Fibroblast of villous mesenchyme (primary cell): ENCODE results near the gene SLC9C1. TPM values are rescaled to one million over a fixed set of nuclear protein-coding genes. Genes with fewer than 3 reads are reported as not detected.

Source experiments
- DNase-seq: peaks from one replicate; pipeline ENCODE4 v3.0.0-alpha.2; 2010; ENCODE audit warnings: low read depth
- H3K4me3 ChIP-seq: 2 replicates; pipeline ENCODE4 v1.5.1; 2011; ENCODE audit warnings: low read depth, mild to moderate bottlenecking, low read length
- total RNA-seq: library from RNA; depleted of rRNA; stranded (reverse); fragments of >200 nt; gene quantifications from 2 replicates; pipeline ENCODE4 v1.2.3, GENCODE V29; 2012
- TF ChIP-seq, protein P1 (sequence below): IDR thresholded peaks from 2 replicates; pipeline ENCODE4 v1.5.1; 2012; ENCODE audit warnings: low read depth, mild to moderate bottlenecking, low read length; ENCODE audit not compliant: insufficient read depth

The SLC9C1 gene
- total RNA-seq, 1 donor: not detected

DNA sequence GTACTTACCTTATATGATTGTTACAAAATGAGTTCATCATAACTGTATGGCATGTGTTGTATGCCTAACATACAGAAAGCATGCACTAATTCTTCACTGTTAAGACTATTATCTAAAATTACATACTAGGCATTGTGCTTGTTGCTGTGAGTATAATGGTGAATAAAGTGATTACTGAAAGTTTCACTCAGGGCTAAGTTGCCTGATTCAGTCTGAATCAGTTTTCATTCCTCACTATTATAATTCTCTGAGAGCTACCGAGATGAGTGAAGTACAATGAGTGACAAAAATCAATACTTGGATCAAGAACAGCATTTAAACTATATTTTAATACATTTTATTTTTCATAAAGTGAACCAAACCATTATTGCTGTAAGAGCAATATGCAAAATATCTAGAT lies 153.4 kb downstream of the SLC9C1 start:
- DNase-seq: no peak
- no peak overlapping the region for H3K4me3 ChIP-seq
- TF ChIP-seq, protein P1, sequence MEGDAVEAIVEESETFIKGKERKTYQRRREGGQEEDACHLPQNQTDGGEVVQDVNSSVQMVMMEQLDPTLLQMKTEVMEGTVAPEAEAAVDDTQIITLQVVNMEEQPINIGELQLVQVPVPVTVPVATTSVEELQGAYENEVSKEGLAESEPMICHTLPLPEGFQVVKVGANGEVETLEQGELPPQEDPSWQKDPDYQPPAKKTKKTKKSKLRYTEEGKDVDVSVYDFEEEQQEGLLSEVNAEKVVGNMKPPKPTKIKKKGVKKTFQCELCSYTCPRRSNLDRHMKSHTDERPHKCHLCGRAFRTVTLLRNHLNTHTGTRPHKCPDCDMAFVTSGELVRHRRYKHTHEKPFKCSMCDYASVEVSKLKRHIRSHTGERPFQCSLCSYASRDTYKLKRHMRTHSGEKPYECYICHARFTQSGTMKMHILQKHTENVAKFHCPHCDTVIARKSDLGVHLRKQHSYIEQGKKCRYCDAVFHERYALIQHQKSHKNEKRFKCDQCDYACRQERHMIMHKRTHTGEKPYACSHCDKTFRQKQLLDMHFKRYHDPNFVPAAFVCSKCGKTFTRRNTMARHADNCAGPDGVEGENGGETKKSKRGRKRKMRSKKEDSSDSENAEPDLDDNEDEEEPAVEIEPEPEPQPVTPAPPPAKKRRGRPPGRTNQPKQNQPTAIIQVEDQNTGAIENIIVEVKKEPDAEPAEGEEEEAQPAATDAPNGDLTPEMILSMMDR: no peak

DNA sequence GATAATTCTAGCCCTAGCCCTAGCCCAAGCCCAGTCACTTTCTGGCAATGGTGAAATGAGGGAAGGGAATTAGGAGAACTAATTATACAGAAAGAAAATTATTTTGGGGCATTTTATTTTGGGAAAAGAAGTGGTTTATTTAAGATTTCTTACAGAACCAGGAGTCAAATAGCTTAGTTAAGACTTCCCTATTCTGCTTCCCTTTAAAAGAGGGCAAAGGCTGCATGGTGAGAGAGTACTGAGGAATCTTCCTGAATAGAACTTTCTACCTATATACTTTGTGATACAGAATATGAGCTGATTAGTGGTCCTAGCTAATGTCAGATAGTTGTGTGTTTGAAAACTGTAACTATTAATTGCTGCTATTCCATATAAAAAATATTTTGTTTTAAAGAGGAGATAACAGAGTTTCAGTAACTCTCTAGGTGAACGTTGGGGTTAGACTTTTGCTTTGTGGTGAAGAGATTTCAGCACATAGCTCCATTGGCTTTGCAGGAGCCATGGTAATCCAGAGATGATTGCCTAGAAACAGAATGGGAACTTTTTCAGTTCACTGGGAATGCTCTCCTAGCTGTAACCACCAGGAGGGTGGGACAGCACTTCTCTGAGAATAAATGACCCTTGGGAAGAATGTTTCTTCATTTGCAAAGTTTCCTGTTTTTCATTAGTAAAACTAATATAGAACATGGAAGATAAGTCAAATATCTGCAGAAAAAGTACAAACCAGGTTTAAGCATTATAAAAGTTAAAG lies 155.6 kb downstream of the SLC9C1 start:
- H3K4me3 ChIP-seq: no peak overlapping the region
- TF ChIP-seq, protein P1: no peak
- no peak for DNase-seq

DNA sequence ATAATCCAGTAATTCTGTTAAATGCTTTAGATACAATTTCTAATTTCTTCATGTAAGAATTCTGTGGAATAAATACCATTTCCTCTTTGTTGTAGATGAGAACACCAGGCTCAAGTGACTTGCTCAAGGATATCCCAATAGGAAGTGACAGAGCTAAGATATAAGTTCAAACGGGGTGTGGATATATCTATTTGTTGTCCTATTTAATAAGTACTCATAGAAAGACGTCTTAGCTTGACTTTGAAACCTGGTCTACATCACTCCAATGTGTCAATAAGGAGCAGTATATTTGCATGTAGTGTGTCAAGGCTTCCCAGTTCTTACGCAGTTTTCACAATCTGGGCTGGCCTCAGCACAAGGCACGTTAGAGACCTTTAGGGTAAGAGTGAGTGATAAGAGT lies 156.2 kb downstream of the SLC9C1 start:
- TF ChIP-seq, protein P1: no peak
- no peak overlapping the region for H3K4me3 ChIP-seq
- DNase-seq: no peak

DNA sequence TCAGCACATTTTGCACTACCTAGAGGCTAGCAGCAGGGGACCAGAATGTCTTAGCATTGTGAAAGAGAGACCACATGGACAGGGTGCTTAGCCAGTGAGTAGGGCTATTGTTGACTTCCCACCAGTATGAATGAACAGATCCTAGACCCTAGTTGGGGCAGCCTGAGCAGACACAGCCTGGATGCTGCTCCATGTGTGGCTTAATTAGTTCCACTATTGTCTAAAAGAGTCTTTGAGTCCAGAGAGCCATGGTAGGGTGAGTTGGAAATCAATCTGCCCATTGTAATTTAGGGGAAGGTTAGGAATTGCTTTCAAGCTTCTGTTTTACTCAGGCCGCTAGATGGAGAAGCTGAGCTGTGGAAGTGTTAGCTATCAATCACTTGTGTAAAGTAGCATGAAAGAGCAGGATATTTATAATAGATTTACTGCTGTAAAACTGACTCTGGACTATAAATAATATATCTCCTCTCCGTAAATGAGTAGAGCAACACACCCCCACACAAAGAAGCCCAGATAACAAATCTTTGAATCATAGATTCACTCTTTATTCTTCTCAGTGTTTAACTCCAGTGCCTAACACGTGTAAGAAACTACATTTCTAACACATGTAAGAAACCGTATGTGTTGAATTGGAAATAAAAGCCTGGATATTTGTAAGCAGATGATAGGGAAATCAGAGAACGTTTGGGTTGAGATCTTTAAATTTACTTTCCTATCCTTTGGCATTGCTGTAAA lies 156.9 kb downstream of the SLC9C1 start:
- TF ChIP-seq, protein P1: peak; percentile 65
- peak; percentile 36 for DNase-seq
- H3K4me3 ChIP-seq: no peak overlapping the region

DNA sequence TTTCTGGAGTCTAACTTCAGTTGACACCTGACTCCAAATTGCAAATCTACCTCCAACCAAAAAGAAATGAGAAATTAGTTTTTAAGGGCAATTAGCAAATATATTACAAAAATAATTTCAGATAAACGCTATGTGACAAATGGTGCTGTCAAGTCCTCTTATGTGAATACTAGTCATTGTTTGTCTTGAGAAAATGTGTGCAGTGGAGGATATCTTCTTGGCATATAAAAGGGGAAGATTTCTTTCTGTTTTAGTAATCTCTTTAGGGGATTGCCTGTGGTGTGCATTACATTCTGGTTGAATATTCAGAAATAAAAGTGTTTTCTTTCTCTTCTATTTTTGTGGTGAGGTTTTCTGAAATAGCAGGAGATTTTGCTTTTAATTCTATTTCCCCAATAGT lies 158.0 kb downstream of the SLC9C1 start:
- DNase-seq: no peak
- TF ChIP-seq, protein P1: no peak
- no peak overlapping the region for H3K4me3 ChIP-seq

DNA sequence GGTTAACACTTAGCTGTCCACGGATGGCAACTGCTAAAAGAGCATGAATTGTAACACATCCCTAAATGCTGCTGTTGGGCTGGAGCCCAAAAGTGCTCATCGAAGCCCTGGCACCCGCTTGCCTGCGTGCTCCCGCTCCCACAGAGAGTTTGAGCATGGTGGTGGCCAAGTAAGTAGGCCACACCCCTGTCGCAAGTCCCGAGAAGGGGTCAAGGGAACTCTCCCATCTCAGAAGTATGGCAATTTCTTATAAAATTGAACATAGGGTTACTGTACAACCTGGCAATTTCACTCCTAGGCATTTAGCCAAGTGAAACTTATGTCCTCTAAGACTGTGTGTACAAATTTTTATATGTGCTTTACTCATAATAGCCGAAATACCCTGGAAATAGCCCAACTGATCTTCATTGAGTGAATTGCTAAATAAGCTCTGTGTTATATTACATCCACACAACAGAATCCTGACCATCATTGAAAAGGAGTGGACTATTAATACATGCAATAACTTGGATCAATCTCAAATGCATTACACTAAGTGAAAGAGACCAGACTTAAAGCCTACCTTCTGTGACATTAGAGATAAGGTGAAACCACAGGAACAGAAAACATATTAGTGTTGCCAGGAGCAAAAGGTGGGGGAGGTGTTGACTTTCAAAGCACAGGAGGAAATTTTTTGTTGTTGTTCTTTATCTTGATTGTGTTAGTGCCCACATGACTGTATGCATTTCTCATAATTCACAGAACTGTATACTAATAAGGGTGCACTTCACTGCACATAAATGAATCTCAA lies 159.5 kb downstream of the SLC9C1 start:
- TF ChIP-seq, protein P1: no peak
- peak; percentile 10 for DNase-seq
- no peak overlapping the region for H3K4me3 ChIP-seq
